GM19238 (cell line): ENCODE data around the gene FIGNL2.

Experiments used
- DNase-seq: peaks from one replicate; pipeline ENCODE4 v3.0.0; 2011; ENCODE audit warnings: low spot score; ENCODE audit not compliant: insufficient read length

FIGNL2 gene

DNA sequence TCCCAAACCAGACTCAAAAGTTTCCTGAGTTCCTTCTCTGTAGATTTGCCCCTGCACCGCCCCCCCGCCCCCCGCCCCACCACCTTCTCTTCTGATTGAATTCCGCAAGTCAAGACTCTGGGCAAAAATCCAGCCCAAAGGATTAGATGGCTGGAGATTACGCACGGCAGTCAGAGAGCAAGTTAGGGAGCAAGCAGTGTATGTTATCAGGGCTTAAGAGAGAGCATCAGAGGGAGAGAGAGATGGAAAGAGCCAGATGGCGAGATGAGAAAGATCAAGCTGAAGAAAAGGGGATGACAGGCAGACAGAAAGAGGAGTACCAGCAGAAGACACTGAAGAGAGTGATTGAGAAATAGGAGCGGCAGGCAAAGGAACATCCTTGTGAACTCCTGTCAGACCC is 25.5 kb upstream of the FIGNL2 start:
- DNase-seq = no peak

GRCh38 chr12:51873251-51873994 is 24.9 kb upstream of the FIGNL2 start:
- DNase-seq = no peak

DNA sequence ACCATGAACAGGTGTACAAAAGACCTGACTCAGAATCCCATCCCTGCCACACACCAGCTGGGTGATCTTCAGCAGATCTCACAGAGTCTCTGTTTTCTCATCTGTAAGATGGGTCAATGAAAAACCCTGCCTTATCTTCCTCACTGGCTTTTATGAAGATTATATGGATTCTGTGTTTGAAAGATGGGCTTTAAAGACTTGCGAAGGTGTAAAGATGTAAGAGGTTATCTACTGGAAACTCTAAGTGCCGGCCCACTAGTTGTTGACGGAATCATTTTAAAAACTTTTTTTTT is 24.1 kb upstream of the FIGNL2 start:
- no peak for DNase-seq

DNA sequence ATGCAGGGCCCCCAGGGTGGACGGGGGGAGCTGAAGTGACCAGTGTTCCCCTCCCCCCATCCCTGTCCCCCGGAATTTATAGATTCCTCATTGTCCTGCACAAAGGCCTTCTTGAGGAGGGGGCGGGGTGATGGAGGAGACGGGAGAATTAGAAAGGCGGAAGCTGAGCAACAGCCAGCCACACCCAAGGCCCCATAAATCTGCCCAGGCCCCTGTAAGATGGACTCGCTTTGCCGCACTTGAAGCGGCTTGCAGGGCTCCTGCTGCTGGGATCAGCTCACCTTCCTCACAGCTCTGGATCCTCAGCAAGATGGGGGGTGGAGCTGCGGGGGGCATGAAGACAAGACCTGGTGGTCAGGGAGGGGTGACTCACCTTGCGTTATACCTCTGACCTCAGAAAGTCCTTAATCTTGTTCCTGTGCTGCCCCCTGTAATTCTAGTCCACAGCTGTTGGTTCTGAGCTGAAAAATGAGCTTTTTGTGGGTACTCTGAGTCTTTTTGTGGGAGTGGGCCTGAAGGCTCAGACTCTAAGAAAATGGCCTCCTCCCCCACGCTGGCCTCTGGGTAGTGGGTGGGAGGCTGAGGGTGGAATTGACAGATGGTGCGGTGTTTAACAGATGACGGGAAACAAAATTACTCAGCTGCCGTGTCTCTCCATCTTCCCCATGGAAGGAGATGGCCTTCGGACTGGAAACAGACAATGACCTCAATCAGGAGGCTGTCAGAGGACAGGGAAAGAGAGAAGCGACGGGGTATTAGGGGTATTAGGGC is 23.6 kb upstream of the FIGNL2 start:
- no peak for DNase-seq

DNA sequence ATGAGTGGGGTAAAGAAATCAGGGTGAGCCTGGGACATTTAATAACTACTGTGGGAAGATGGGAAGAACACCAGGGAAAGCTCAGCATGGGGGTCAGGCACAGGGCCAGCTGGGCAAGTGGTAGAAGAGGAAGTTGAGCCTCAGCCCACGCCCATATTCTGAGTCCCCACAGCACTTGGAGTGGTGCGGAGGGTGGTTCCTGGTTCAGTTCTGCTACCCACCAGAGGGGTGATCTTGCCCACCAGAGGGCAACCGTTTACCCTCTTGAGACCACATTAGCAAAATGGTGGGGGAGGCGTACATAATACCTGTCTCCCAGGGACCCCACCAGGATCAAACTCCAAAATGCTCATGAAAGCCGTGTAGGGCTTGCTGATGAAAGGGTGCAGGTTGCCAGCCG is 22.6 kb upstream of the FIGNL2 start:
- no peak for DNase-seq

DNA sequence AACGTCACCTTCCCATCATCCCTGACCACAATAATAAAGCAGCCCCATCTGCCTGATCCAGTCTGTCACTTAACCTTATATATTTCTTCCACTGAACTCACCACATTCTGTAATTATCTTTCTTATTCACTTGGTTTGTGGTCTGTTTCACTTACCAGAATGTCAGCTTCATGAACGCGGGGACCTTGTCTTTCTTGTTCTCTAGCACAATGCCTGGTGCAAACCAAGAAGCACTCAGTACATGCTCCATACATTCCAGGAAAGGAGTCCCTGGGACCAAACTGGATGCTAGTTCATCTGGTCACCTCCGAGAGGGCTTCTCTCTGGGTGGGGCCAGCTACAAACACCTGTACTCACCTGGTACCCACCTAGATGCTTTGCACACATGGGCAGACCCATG is 22.0 kb upstream of the FIGNL2 start:
- no peak for DNase-seq

- DNase-seq = no peak
Measured at GRCh38 chr12:51869931-51870330, 21.4 kb upstream of the FIGNL2 start.

GRCh38 chr12:51869496-51869865 is 21.0 kb upstream of the FIGNL2 start:
- no peak for DNase-seq

- no peak for DNase-seq
Measured at GRCh38 chr12:51868821-51869495, 20.4 kb upstream of the FIGNL2 start.

DNA sequence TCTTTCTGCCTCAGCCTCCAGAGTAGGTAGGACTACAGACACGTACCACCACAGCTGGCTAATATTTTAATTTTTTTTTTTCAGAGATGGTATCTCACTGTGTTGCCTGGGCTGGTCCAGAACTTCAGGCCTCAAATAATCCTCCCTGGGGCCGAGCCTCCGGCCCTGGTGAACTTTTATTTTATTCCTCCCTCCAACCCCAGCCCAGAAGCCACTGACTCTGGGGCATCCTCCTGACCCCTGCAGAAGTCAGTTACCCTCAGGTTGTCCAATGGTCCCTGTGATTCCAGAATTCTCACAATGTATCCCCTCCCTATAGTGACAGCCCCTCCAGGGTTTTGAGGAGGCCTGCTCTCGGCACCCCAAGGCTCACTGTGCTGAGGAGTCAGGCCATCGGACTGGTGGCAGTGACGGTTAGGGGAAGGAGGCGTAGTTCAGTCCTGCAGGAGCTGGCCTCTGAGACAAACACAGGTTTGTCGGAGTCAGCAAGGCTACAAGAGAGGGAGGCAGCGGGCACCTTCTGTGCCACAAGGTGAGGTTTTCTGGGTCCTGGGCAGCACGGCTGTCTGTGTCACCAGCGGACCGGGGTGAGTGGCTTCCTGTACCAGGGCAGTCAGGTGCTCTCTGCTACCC is 19.4 kb upstream of the FIGNL2 start:
- no peak for DNase-seq

DNA sequence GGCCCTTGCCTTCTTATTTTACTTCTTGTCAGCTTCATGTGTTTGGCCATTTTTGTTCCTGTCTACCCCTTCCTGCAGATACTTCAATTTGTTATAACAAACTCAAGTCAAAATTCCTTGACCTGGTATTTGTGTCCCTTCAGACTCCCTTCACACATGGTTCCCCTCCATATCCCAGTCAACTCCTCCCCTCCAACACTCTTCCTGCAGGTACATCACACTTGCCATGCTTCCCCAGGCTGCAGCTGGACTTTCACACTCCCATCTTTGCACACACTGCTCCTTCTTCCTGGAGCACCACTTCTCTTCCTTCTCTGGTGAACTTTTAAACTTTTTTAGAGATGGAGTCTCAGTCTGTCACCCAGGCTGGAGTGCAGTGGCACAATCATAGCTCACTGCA is 18.9 kb upstream of the FIGNL2 start:
- DNase-seq = no peak

DNA sequence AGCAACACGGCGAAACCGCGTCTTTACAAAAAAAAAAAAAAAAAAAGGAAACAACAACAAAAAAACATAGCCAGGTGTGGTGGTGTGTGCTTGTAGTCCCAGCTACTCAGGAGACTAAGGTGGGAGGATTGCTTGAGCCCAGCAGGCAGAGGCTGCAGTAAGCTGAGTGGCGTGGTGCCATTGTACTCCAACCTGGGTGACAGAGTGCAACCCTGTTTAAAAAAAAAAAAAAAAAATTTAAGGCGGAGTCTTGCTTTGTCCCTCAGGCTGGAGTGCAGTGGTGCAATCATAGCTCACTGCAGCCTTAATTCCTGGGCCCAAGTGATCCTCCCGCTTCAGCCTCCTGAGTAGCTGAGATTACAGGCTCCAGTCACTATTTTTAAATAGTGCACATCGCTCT is 18.2 kb upstream of the FIGNL2 start:
- DNase-seq = no peak

DNA sequence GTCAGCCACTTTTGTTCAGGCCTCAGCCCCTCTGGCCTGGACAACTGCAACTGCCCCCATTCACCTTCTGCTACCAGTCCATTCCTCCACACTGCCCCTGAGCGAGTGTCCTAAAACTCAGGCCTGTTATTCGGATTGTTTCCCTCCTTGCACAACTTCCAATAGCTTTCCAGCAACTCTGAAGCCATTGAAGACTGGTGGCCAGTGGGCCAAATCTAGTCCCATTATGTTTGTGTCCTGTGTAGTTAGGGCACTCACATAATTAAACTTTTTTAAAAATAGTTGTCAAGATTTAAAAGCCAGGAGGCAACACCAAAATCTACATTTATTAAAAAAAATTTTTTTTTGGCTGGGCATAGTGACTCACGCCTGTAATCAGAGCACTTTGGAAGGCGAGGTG is 17.8 kb upstream of the FIGNL2 start:
- no peak for DNase-seq

DNA sequence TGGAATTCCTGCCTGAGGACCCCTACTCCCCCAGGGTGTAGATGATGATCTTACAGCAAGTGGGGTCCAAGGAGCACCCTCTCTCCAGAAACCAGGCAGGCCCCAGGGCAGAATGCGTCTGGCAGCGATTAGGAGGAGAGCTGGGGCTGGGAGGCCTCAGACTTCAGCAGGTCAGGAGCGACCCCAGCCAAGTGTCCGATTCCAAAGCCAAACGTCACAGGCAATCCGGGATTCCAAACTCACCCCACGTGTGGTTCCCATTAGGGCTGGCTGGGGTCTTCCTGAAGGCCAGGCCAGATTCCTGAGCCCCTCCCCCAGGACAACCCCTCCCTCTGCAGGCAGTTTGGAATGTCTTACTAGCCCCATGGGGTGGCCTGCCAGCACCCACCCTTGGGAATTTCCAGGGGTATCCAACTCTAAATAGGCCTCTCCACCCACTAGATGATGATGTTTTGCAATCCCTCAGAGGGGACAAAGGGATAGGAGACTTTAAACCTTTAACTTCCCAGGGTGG is 17.3 kb upstream of the FIGNL2 start:
- DNase-seq = no peak

GRCh38 chr12:51864833-51865670 is 16.5 kb upstream of the FIGNL2 start:
- no peak for DNase-seq

DNA sequence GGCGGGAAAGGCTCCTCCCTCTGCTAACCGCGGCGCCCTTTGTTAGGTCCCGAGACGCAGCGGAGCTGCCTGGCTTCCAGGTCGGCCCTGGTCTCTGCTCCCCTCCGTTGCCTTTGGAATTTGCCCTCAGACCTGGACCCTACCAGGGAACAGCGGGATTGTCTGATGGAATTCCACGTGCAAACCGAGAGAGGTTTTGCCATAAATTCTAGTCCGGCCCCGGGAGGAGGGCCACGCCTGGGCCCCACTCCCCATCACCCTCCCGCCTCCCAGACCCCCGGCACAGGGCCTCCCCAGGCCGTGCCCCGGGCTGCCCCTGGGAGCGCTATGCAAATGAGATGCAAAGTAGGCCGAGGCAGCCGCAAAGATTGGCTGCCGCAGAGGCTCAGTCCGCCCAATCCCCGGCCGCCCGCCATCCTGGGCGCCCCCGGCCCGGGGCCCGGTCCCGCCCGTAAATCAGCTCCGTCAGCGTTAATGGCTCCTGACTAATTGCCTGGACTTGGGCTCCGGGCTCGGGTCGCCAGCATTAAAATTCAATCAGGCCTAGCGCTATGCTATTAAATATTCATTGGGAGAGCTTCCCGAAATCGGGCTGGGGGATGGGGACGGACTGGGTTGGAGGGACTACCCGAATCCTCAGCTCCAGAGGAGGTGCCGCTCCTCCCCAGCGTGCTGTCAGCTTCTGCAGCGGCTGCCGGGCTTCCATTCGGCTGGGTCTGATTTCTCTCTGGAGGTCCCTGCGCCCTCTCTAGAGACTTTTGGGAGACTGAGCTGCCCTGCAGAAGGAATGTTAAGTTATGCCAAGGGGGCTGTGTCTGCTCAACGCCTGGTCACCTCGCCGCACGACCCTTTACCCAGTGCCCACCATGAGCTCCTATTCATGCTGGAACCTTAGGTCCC is 15.7 kb upstream of the FIGNL2 start:
- no peak for DNase-seq

- DNase-seq = no peak
Measured at GRCh38 chr12:51863363-51863932, 14.9 kb upstream of the FIGNL2 start.

GRCh38 chr12:51862947-51863346 is 14.4 kb upstream of the FIGNL2 start:
- DNase-seq = no peak

DNA sequence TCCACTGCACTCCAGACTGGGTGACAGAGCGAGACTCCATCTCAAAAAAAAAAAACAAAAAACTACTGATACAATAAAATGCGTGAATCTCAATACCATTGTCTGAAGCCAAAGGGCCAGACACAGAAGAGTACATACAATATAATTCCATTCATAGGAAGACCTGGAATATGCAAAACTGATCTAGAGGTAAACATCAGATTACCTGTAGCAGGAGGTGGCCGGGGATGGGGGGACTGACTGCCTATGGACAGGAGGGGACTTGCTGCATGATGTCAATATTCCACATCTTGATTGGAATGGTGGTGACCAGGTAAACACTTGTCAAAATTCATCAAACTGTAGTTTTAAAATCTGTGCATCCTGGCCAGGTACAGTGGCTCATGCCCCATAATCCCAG is 12.5 kb upstream of the FIGNL2 start:
- DNase-seq = no peak
